NCI-H345 (cell line): Measurements from ENCODE around the gene DAPK2.
A peak's percentile ranks its signal among the peaks of the same experiment; 100 is the strongest.

ENCODE experiments used
- DNase-seq: peaks from one replicate; lab custom pipeline; 2025; lab: John Stamatoyannopoulos, UW

The DAPK2 gene

DNA sequence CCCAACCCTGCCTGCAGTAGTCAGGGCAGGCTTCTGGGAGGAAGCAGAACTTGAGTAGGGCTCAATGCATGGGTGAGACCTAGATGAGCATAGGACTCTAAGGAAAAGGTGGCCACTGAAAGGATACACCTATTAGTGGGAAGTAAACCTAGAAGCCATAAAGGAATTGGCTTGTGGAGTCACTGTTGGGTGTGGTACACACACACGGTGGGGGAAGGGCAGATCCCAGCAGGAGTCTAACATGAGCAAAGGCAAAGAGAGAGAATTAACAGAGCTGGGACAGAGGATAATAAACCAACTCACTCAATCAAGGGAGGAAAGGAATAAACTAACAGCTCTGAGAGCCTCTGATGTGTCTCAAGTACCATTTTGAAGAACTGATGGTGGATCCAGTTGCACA is 23.1 kb downstream of the DAPK2 start:
- no peak for DNase-seq

- no peak for DNase-seq
Observed at GRCh38 chr15:64022571-64022970, 23.7 kb downstream of the DAPK2 start.

DNA sequence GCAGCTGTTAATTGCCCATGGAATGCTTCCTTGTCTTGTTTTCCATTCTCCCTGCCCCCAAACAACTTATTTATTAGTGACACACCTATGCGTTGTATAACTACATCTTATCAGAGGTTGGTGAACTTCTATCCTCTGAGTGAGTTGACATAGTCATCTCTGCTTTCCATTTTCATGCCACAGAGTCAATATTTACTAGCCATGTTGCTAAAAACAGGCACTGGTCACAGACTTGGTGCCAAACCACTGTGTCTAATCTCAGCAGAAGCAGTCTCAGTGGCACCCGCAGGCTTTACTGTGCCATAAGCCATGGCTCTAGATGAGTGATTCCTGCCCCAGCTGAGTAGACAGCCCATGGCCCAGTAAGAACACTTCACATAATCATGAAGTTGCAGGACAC is 26.5 kb downstream of the DAPK2 start:
- peak; percentile 11 for DNase-seq

GRCh38 chr15:64017591-64018163 is 28.6 kb downstream of the DAPK2 start:
- no peak for DNase-seq

DNA sequence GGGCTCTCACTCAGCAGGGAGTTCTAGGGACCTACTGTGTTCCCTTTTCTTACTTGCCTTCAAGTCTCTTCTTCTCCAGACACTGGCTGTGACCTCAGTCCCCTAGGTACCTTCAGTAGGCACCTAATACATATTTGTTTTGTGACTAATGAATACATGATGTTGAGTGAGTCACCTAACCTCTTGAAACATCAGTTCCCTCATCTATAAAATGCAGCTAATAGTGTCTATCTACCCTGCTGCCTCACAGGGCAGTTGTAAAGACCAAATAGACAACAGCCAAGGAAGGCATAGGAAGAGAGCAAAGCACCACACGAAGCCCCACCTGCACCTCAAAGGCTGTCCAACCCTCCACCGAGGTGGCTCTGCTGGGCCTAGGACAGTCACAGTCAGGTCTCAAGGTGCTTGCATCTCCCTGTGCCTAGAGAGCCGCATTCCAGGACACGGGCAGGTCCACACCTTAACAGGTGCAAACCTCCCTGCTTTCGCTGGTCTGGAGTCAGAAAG is 29.1 kb downstream of the DAPK2 start:
- no peak for DNase-seq

GRCh38 chr15:64016257-64016656 is 30.0 kb downstream of the DAPK2 start:
- no peak for DNase-seq

DNA sequence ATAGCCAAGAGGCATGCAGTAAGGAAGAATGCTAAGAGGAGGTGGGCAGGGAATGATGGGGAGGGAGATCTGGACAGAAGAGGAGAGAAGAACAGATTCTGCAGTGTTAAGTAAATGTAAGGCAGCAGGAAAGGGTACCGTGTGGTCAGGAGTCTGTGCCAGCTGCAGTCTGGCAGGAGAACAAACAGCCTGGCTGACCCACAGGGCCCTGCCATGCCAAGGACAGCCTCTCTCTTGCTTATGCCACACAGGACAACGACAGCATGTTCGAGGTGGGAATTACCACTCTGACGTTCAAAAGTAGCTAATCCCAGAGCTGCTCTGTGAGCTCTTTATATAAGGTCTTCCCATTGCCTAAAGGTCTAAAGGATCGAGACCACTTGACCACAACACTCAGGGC is 31.3 kb downstream of the DAPK2 start:
- DNase-seq: no peak

DNA sequence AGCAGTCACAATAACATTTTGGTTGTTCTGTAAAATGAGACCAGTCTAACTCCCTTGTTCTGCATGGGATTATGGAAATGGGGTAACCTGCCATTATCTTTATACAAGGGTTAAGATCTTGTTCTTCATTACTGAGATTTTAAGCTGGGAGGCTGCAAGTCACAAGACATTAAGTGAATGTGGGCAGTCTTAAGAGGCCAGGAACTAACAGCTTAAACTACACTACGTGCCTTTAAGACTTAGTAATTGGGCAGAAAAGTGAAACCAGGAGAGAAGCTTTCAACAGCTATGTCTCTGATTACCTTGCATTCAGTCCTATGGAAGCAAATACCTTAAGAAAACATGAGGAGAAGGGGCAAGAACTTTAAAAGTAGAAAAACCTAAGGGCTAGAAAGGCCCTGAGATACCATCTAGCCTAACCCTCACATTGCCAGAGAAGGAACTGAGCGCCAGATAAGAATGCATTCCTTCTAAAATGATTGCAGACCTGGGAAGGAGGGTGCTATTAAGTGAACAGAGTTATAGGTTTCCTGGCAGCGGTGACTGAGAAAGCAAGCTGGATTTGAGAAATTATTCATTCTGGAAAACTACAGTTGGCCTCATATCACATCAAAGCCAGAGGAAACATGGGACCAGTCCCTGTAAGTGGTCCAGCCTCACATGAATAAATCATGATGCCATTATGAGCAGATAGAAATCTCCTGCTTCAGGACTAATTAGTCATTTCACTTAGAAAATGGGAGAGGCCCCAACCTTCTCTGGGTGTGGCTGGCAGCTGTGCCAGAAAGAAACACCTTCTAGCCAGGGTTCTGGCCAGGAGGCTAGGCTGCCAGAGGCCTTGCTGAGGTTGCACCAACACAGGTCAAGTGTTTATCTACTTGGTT is 32.9 kb downstream of the DAPK2 start:
- no peak for DNase-seq

- DNase-seq: no peak
Observed at GRCh38 chr15:64011736-64012135, 34.5 kb downstream of the DAPK2 start.

GRCh38 chr15:64010719-64011118 is 35.6 kb downstream of the DAPK2 start:
- peak; percentile 26 for DNase-seq

- no peak for DNase-seq
Observed at GRCh38 chr15:64009798-64010261, 36.5 kb downstream of the DAPK2 start.

DNA sequence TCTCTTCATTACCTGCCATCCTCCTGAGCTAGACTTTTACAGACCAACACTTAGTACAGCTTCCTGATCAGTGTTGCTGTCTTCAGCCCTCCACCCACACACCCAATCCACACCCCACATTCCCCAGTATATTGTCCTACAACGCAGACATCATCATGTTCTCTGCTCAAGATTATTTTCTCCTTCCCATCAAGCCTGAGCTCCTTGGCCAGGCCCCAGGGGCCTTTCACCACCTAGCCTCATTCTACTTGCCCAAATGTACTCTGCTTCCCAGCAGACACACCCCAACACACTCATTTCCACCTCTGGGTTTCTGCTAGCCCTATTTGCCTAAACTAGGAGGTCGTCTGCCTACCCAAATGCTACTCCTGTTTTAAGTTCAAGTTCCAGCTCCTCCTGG is 37.0 kb downstream of the DAPK2 start:
- DNase-seq: no peak

DNA sequence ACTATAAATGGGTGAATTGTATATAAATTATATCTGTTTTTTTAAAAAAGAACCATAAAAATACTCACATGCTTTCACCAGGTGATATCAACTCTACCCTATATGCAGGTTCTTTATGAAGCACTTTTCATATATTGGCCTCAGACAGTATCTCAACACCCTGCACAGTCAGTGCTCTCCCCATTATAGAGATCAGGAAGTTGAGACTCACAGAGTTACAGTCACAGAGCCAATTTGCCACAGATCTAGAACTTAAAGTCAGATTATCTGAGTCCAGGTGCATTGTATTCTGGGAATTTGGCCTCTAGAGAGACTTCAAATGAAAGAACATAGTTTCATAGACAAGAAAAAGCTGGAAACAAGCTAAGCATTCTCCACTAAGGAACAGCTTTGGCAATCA is 38.1 kb downstream of the DAPK2 start:
- no peak for DNase-seq

- DNase-seq: no peak
Observed at GRCh38 chr15:64006642-64007041, 39.6 kb downstream of the DAPK2 start.

GRCh38 chr15:64004587-64004986 is 41.7 kb downstream of the DAPK2 start:
- no peak for DNase-seq

GRCh38 chr15:64004056-64004455 is 42.2 kb downstream of the DAPK2 start:
- DNase-seq: no peak

GRCh38 chr15:64003182-64003581 is 43.1 kb downstream of the DAPK2 start:
- no peak for DNase-seq

DNA sequence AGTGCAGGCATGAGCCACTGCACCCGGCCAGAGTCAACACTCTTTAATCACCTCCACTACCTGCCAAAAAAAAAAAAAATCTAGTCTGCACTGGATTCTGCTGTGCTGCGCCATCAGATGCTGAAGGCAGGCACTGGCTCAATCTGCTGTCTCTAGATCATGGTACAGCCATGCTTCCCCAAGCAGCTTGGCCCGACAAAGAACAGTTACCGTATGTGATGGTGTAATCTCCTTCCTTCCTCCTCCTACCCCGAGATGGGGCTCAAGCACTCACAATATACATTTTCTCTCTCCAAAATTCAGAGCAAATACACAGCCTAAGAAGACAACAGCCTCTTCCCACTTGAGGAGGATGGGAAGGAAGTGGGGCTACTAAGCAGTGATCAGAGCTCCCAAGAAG is 45.1 kb downstream of the DAPK2 start:
- DNase-seq: no peak

- no peak for DNase-seq
Observed at GRCh38 chr15:64000183-64000951, 45.9 kb downstream of the DAPK2 start.

- no peak for DNase-seq
Observed at GRCh38 chr15:63999177-63999576, 47.1 kb downstream of the DAPK2 start.

GRCh38 chr15:63998489-63998888 is 47.8 kb downstream of the DAPK2 start:
- DNase-seq: no peak

- no peak for DNase-seq
Observed at GRCh38 chr15:63997715-63998442, 48.4 kb downstream of the DAPK2 start.
